OCI-LY7 (cell line): ENCODE data around the gene RPS19. TPM values are rescaled to one million over a fixed set of nuclear protein-coding genes. Genes with fewer than 3 reads are reported as not detected.

Source experiments
- BruUV-seq: library from RNA; stranded (reverse); fragments of 400-500 nt; replicated peaks from 2 replicates; lab custom pipeline; 2021; lab: Mats Ljungman, UMichigan
- CTCF ChIA-PET: fragments of 300-600 bp; sonication (Branson Sonifier 250); formaldehyde crosslinking; loops from one replicate; lab custom pipeline; 2022; ENCODE audit warnings: antibody characterized with exemption; ENCODE audit not compliant: unreplicated experiment; lab: Charles Lee
- POLR2A ChIA-PET: fragments of 300-600 bp; sonication (Branson Sonifier 250); formaldehyde crosslinking; loops from one replicate; lab custom pipeline; 2022; ENCODE audit warnings: antibody characterized with exemption; lab: Charles Lee
- DNase-seq: peaks from one replicate; pipeline ENCODE4 v3.0.0-alpha.2; 2015; ENCODE audit warnings: low spot score
- H2AFZ ChIP-seq: fragments of 200-600 bp; sonication (generic), shearing (Covaris generic); 2 replicates; pipeline ENCODE4 v1.6.1; 2014; ENCODE audit warnings: mild to moderate bottlenecking, antibody characterized with exemption, low read length, moderate library complexity
- H3K27ac ChIP-seq: fragments of 200-600 bp; sonication (generic); 2 replicates; pipeline ENCODE4 v1.5.1; 2014; ENCODE audit warnings: mixed run types, low read depth, mild to moderate bottlenecking, moderate library complexity, low read length, inconsistent platforms; ENCODE audit not compliant: poor library complexity, severe bottlenecking
- H3K36me3 ChIP-seq: fragments of 200-600 bp; sonication (generic); 2 replicates; pipeline ENCODE4 v1.6.1; 2014; ENCODE audit warnings: mild to moderate bottlenecking, antibody characterized with exemption, low read length, moderate library complexity, mixed read lengths; ENCODE audit not compliant: insufficient read depth
- H3K4me1 ChIP-seq: fragments of 200-600 bp; sonication (generic); 2 replicates; pipeline ENCODE4 v1.5.1; 2014; ENCODE audit warnings: mild to moderate bottlenecking, low read length; ENCODE audit not compliant: insufficient read depth, poor library complexity, severe bottlenecking
- H3K4me2 ChIP-seq: fragments of 200-600 bp; sonication (generic); 2 replicates; pipeline ENCODE4 v1.6.1; 2014; ENCODE audit warnings: mild to moderate bottlenecking, low read length
- H3K4me3 ChIP-seq: fragments of 200-600 bp; sonication (generic); 2 replicates; pipeline ENCODE4 v1.5.1; 2014; ENCODE audit warnings: mild to moderate bottlenecking, low read depth, low read length; ENCODE audit not compliant: poor library complexity, severe bottlenecking
- H3K79me2 ChIP-seq: fragments of 200-600 bp; sonication (generic); 2 replicates; pipeline ENCODE4 v1.6.1; 2016; ENCODE audit warnings: low read depth, mild to moderate bottlenecking, low read length, moderate library complexity, mixed read lengths; ENCODE audit not compliant: insufficient read depth
- H3K9me2 ChIP-seq: fragments of 200-600 bp; sonication (generic); 2 replicates; pipeline ENCODE4 v1.6.1; 2016; ENCODE audit warnings: mild to moderate bottlenecking, low read length, mixed read lengths; ENCODE audit not compliant: insufficient read depth
- H3K9me3 ChIP-seq: fragments of 200-600 bp; sonication (generic); 2 replicates; pipeline ENCODE4 v1.6.1; 2014; ENCODE audit warnings: mild to moderate bottlenecking, mixed run types, low read length, mixed read lengths
- H4K20me1 ChIP-seq: fragments of 200-600 bp; sonication (generic); 2 replicates; pipeline ENCODE4 v1.6.1; 2014; ENCODE audit warnings: mild to moderate bottlenecking, antibody characterized with exemption, low read length, moderate library complexity, mixed read lengths; ENCODE audit not compliant: insufficient read depth
- EZH2phosphoT487 ChIP-seq: fragments of 200-600 bp; sonication (generic); IDR thresholded peaks from 2 replicates; pipeline ENCODE4 v1.6.1; 2018; ENCODE audit warnings: low read depth, borderline replicate concordance, mild to moderate bottlenecking, mixed run types, antibody characterized with exemption, low read length, moderate library complexity, mixed read lengths
- intact Hi-C: fragments of 100-400 bp; cut with micrococcal nuclease; formaldehyde crosslinking; loops from one replicate; pipeline ENCODE4 v1.10.0; 2022; ENCODE audit not compliant: unreplicated experiment
- total RNA-seq, 2 experiments: library from RNA; depleted of rRNA in 1 of 2; stranded (reverse); fragments of >200 nt in 1 of 2; shearing (Covaris generic) in 1 of 2; gene quantifications; 2 replicates each; pipeline ENCODE4 v1.2.3, GENCODE V29; 2014 to 2022
- TF ChIP-seq, protein P1 (sequence below): fragments of 200-600 bp; sonication (generic); conservative IDR thresholded peaks from 2 replicates; pipeline ENCODE4 v1.5.1; 2014; ENCODE audit warnings: mild to moderate bottlenecking, antibody characterized with exemption, low read length, moderate library complexity, mixed read lengths

The RPS19 gene
- total RNA-seq, 2 experiments from 2014 or later, result 3,803 to 4,414 TPM

DNA sequence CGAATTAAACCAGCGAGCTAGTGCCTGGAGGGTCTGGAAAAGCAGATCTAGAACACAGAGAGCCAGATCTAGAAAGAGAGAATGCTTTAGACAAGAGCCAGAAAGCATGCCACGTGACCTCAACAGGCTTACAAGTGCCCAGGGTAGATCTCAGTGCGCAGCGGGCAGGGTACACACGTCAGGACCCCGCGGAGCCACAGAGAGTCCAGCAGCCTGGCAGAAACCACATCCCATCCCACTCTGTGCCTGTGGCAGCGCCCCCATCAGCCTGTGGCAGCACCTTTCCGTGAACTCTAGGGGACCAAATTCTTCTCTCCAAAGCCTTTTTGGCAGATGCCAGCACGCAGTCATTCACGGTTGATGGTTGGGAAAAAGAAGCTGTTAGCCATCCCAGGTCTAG, 28.9 kb downstream of the RPS19 start:
- CTCF ChIA-PET, result no interaction called here
- intact Hi-C loops, result no loop called here
- no TSS peak for BruUV-seq
- H3K9me2 ChIP-seq, result no peaks in the 10 kb centered on the region
- no peak overlapping the region for H3K4me3 ChIP-seq
- no peak for DNase-seq
- peaks cover 48% of the 10 kb centered on the region for H3K4me1 ChIP-seq
- no peak overlapping the region for H2AFZ ChIP-seq
- H4K20me1 ChIP-seq, result no peaks in the 10 kb centered on the region
- peaks cover 37% of the 10 kb centered on the region for H3K79me2 ChIP-seq
- peak overlapping the region; percentile 99; the same call in 1 of the 2 replicates for H3K4me2 ChIP-seq
- peaks cover 66% of the 10 kb centered on the region for H3K36me3 ChIP-seq
- POLR2A ChIA-PET, result interaction anchor here (1.0 to 1.4 kb wide), 2 partner anchors 17 to 63 kb away, joined by 3 read pairs; no protein-coding TSS in a partner anchor
- H3K27ac ChIP-seq, result peak overlapping the region; percentile 9
- no peak for TF ChIP-seq EZH2phosphoT487
- TF ChIP-seq, protein P1, sequence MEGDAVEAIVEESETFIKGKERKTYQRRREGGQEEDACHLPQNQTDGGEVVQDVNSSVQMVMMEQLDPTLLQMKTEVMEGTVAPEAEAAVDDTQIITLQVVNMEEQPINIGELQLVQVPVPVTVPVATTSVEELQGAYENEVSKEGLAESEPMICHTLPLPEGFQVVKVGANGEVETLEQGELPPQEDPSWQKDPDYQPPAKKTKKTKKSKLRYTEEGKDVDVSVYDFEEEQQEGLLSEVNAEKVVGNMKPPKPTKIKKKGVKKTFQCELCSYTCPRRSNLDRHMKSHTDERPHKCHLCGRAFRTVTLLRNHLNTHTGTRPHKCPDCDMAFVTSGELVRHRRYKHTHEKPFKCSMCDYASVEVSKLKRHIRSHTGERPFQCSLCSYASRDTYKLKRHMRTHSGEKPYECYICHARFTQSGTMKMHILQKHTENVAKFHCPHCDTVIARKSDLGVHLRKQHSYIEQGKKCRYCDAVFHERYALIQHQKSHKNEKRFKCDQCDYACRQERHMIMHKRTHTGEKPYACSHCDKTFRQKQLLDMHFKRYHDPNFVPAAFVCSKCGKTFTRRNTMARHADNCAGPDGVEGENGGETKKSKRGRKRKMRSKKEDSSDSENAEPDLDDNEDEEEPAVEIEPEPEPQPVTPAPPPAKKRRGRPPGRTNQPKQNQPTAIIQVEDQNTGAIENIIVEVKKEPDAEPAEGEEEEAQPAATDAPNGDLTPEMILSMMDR, result peak; percentile 47
- H3K9me3 ChIP-seq, result no peaks in the 10 kb centered on the region

DNA sequence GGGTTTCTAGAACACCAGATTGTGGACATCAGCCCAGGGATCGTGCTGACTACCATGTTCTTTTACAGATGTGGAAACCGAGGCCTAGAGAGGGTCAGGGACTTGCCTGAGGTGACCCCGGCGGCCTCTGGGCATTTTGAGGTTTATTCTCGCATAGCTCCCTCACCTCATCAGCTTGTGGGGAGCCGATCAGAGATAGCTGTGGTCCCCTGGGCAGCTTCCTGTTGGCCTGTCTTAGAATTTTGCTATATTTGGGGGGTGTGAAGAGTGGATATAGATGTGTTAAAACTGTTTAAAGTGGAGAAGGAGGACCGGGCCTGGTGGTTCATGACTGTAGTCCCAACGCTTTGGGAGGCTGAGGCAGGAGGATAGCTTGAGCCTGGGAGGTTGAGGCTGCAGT, 29.8 kb downstream of the RPS19 start:
- BruUV-seq, result no TSS peak
- ChIA-PET CTCF (no interaction called here), POLR2A (interaction anchor here (1.1 to 1.4 kb wide), 2 partner anchors 18 to 30 kb away, joined by 3 read pairs; no protein-coding TSS in a partner anchor)
- Histone ChIP-seq H3K27ac (no peak overlapping the region), H3K36me3 (peaks cover 70% of the 10 kb centered on the region), H3K4me3 (no peak overlapping the region), H4K20me1 (no peaks in the 10 kb centered on the region), H3K9me2 (no peaks in the 10 kb centered on the region), H2AFZ (no peak overlapping the region), H3K9me3 (no peaks in the 10 kb centered on the region), H3K79me2 (peaks cover 31% of the 10 kb centered on the region), H3K4me1 (peaks cover 53% of the 10 kb centered on the region), H3K4me2 (no peak overlapping the region)
- intact Hi-C loops, result no loop called here
- no peak for DNase-seq
- TF ChIP-seq, protein P1, result no peak
- no peak for TF ChIP-seq EZH2phosphoT487

DNA sequence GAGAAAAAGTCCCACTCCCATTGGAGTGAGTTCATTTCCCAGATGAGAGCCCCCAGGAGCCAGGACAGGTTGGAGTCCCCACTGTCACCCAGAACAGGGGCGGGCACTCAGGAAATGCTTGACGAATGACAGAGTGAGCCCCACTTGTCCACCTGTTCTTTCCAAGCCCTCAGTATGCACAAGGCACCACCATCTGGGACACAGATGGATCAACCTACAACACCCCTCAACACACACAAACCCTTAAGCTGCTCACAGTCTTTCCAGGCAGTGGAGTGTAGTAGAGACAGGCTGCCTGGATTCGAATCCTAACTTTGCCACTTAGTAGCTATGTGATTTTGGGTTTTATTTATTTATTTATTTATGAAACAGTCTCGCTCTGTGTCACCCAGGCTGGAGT, 30.9 kb downstream of the RPS19 start:
- CTCF ChIA-PET, result no interaction called here
- no TSS peak for BruUV-seq
- Histone ChIP-seq H3K36me3 (peaks cover 73% of the 10 kb centered on the region), H3K4me2 (no peak overlapping the region), H2AFZ (no peak overlapping the region), H3K4me3 (no peak overlapping the region), H3K9me3 (no peaks in the 10 kb centered on the region), H3K27ac (no peak overlapping the region), H3K9me2 (no peaks in the 10 kb centered on the region), H3K79me2 (peaks cover 20% of the 10 kb centered on the region), H3K4me1 (peaks cover 52% of the 10 kb centered on the region), H4K20me1 (no peaks in the 10 kb centered on the region)
- TF ChIP-seq, protein P1, result no peak
- TF ChIP-seq EZH2phosphoT487, result no peak
- DNase-seq, result no peak
- intact Hi-C loops, result no loop called here
- POLR2A ChIA-PET, result no interaction called here
